ENCODE results near the gene CORO1C. TPM values are rescaled to one million over a fixed set of nuclear protein-coding genes. Genes with fewer than 3 reads are reported as not detected.

CORO1C gene
- total RNA-seq, 1 donor from 2014 or later: 380 TPM

DNA sequence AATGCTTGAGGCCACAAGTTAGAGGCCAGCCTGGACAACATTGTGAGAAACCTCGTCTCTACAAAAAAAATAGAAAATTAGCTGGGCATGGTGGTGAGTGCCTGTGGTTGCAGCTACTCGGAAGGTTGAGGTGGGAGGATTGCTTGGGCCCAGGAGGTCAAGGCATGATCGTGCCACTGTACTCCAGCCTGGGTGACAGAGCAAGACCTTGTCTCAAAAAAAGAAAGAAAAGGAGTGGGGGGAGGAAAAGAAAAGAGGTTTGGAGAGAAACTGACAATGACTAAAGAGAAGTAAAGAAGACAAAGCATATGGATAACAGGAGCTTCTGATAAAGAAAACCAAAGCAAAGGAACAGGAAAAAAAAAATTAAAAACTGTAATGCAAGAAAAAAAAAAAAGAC lies 60.2 kb downstream of the CORO1C start:
- Mint-ChIP-seq H3K27me3 (ENCODE audit: unreplicated experiment) (peaks cover 5% of the 10 kb centered on the region), H3K36me3 (ENCODE audit: low read depth, unreplicated experiment) (peaks cover 33% of the 10 kb centered on the region), H3K9me3 (ENCODE audit: unreplicated experiment) (no peaks in the 10 kb centered on the region), H3K4me1 (ENCODE audit: unreplicated experiment) (peaks cover 51% of the 10 kb centered on the region), H3K27ac (ENCODE audit: unreplicated experiment) (peak overlapping the region; percentile 15), H3K4me3 (ENCODE audit: unreplicated experiment) (no peak overlapping the region)
- no peak for TF ChIP-seq CTCF (IDR thresholded peaks at IDR 0.05; ENCODE audit: unreplicated experiment)
- DNase-seq (ENCODE audit: low spot score): no peak

DNA sequence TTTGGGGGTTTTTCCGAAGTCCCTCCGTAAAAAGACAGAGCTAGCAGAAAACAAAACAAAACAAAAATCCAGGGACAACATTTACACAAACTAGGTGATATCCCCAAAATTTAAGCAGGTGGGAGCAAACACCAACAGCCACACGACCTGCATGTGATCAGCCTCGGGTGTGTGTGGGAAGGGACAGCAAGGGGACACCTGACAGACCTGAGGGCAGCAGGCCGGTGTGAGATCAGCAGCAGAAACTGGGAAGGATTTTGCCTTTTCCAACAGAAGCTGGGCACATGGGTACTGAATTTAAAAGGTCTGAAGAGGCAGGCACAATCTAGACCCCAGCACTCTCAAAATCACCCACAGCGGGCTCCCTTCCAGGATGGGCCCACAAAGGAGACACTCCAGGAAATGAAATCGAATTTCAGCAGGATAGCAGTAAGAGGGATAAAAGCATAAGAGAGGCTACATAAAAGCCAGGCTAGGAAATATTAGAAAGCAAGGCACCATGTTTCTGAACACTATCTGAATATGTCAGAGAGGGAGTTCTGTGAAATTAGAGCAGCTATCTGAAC lies 61.2 kb downstream of the CORO1C start:
- Mint-ChIP-seq H3K4me3 (ENCODE audit: unreplicated experiment) (no peak overlapping the region), H3K9me3 (ENCODE audit: unreplicated experiment) (no peaks in the 10 kb centered on the region), H3K27me3 (ENCODE audit: unreplicated experiment) (peaks cover 5% of the 10 kb centered on the region), H3K4me1 (ENCODE audit: unreplicated experiment) (peaks cover 52% of the 10 kb centered on the region), H3K36me3 (ENCODE audit: low read depth, unreplicated experiment) (peaks cover 30% of the 10 kb centered on the region), H3K27ac (ENCODE audit: unreplicated experiment) (peak overlapping the region; percentile 37)
- no peak for TF ChIP-seq CTCF (IDR thresholded peaks at IDR 0.05; ENCODE audit: unreplicated experiment)
- DNase-seq (ENCODE audit: low spot score): no peak

DNA sequence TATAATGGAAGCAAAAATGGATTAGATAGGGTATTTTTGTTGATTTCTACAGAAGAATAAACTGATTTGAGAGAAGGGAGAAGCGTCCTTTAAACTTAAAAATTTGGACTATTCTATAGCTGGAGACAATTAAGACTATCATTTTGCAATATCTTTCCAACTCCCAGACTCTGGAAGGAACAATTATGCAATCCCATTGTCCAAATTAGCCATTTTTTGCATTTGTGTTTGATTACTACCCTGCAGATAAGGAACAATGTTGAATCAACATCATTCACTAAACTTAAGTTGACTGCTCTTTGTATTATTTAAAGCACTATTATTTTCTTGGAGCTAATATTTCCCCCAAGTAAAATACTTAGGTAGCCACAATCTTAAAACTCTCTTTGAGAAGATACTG lies 62.8 kb downstream of the CORO1C start:
- H3K36me3 Mint-ChIP-seq (ENCODE audit: low read depth, unreplicated experiment): peaks cover 19% of the 10 kb centered on the region
- peaks cover 64% of the 10 kb centered on the region for H3K4me1 Mint-ChIP-seq (ENCODE audit: unreplicated experiment)
- no peak for TF ChIP-seq CTCF (IDR thresholded peaks at IDR 0.05; ENCODE audit: unreplicated experiment)
- peaks cover 5% of the 10 kb centered on the region for H3K27me3 Mint-ChIP-seq (ENCODE audit: unreplicated experiment)
- no peak overlapping the region for H3K27ac Mint-ChIP-seq (ENCODE audit: unreplicated experiment)
- no peak for DNase-seq (ENCODE audit: low spot score)
- no peak overlapping the region for H3K4me3 Mint-ChIP-seq (ENCODE audit: unreplicated experiment)
- no peaks in the 10 kb centered on the region for H3K9me3 Mint-ChIP-seq (ENCODE audit: unreplicated experiment)

DNA sequence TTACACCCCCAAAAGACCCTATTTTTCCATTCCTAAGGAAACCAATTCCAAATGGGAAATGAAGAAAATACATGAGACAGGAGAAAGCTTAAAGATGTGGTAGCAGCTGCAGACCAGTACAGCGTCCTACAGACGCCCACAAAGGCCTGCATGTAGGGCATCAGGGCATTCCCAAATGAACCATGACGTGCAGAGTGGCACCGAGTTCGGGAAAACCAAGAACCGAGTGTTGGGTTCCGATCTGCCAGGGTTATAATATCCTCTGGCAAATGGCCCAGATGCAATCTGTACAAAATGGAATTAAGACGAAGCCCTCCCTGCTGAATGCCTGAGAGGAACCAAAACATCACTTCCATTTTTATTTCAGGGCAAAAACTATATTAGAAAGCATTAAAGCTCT lies 63.3 kb downstream of the CORO1C start:
- H3K27ac Mint-ChIP-seq (ENCODE audit: unreplicated experiment): no peak overlapping the region
- H3K9me3 Mint-ChIP-seq (ENCODE audit: unreplicated experiment): no peaks in the 10 kb centered on the region
- peaks cover 16% of the 10 kb centered on the region for H3K36me3 Mint-ChIP-seq (ENCODE audit: low read depth, unreplicated experiment)
- H3K27me3 Mint-ChIP-seq (ENCODE audit: unreplicated experiment): peaks cover 5% of the 10 kb centered on the region
- peaks cover 59% of the 10 kb centered on the region for H3K4me1 Mint-ChIP-seq (ENCODE audit: unreplicated experiment)
- no peak for TF ChIP-seq CTCF (IDR thresholded peaks at IDR 0.05; ENCODE audit: unreplicated experiment)
- no peak overlapping the region for H3K4me3 Mint-ChIP-seq (ENCODE audit: unreplicated experiment)
- DNase-seq (ENCODE audit: low spot score): no peak

- no peak for DNase-seq (ENCODE audit: low spot score)
- TF ChIP-seq CTCF (IDR thresholded peaks at IDR 0.05; ENCODE audit: unreplicated experiment): no peak
- Mint-ChIP-seq H3K27ac (ENCODE audit: unreplicated experiment) (no peak overlapping the region), H3K4me1 (ENCODE audit: unreplicated experiment) (peaks cover 53% of the 10 kb centered on the region), H3K27me3 (ENCODE audit: unreplicated experiment) (peaks cover 5% of the 10 kb centered on the region), H3K9me3 (ENCODE audit: unreplicated experiment) (no peaks in the 10 kb centered on the region), H3K4me3 (ENCODE audit: unreplicated experiment) (no peak overlapping the region), H3K36me3 (ENCODE audit: low read depth, unreplicated experiment) (peaks cover 10% of the 10 kb centered on the region)
Measured at GRCh38 chr12:108667349-108667748, 64.0 kb downstream of the CORO1C start.
